WTC11 (cell line): ENCODE data around the gene CHRNB2. TPM values are rescaled to one million over a fixed set of nuclear protein-coding genes. Genes with fewer than 3 reads are reported as not detected.

ENCODE experiments used
- ATAC-seq: fragments of 200-7000 bp; cut with Tn5 transposase; 2 replicates; pipeline ENCODE4 v1.10.0; 2021; ENCODE audit warnings: mild to moderate bottlenecking, moderate library complexity
- CTCF ChIA-PET: fragments of 300-600 bp; sonication (Branson Sonifier 250); formaldehyde crosslinking; loops from one replicate; lab custom pipeline; 2021; ENCODE audit warnings: antibody characterized with exemption; lab: Charles Lee
- POLR2A ChIA-PET: fragments of 350-600 bp; sonication (Branson Sonifier 250); formaldehyde crosslinking; loops from one replicate; lab custom pipeline; 2021; ENCODE audit warnings: antibody characterized with exemption; lab: Charles Lee
- DNase-seq: peaks from one replicate; pipeline ENCODE4 v3.0.0; 2021; ENCODE audit warnings: low spot score
- H3K27ac Mint-ChIP-seq: 2 replicates; pipeline ENCODE4 v1.8.0; 2021; ENCODE audit warnings: mixed read lengths
- H3K27me3 Mint-ChIP-seq: 2 replicates; pipeline ENCODE4 v1.8.0; 2021; ENCODE audit warnings: low read depth, mild to moderate bottlenecking, moderate library complexity, mixed read lengths
- H3K36me3 Mint-ChIP-seq: 2 replicates; pipeline ENCODE4 v1.8.0; 2021; ENCODE audit warnings: mixed read lengths
- H3K4me1 Mint-ChIP-seq: 2 replicates; pipeline ENCODE4 v1.8.0; 2022; ENCODE audit warnings: mixed read lengths
- H3K4me3 Mint-ChIP-seq: 2 replicates; pipeline ENCODE4 v1.8.0; 2021; ENCODE audit warnings: mild to moderate bottlenecking, moderate library complexity, mixed read lengths
- H3K9me3 Mint-ChIP-seq: 2 replicates; pipeline ENCODE4 v1.8.0; 2021; ENCODE audit warnings: mixed read lengths
- CBFB ChIP-seq: sonication (generic); formaldehyde crosslinking; IDR thresholded peaks from 2 replicates; pipeline ENCODE4 v1.8.1; 2022; ENCODE audit warnings: mild to moderate bottlenecking, low read depth, missing genetic modification reagents
- CREB1 ChIP-seq: sonication (generic); formaldehyde crosslinking; IDR thresholded peaks from 2 replicates; pipeline ENCODE4 v1.8.0; 2023; ENCODE audit warnings: mild to moderate bottlenecking, missing genetic modification reagents
- ELF4 ChIP-seq: sonication (generic); formaldehyde crosslinking; IDR thresholded peaks from 2 replicates; pipeline ENCODE4 v1.8.1; 2022; ENCODE audit warnings: low read depth, mild to moderate bottlenecking, moderate library complexity, missing genetic modification reagents
- EMX1 ChIP-seq: fragments of 250-450 bp; sonication (Bioruptor Pico); IDR thresholded peaks from 2 replicates; pipeline ENCODE4 v1.8.0; 2021; ENCODE audit warnings: mild to moderate bottlenecking
- FOXP1 ChIP-seq: sonication (generic); formaldehyde crosslinking; IDR thresholded peaks from 2 replicates; pipeline ENCODE4 v1.8.0; 2022; ENCODE audit warnings: missing genetic modification reagents, mild to moderate bottlenecking, moderate library complexity, borderline replicate concordance
- NFE2L1 ChIP-seq: sonication (generic); formaldehyde crosslinking; IDR thresholded peaks from 2 replicates; pipeline ENCODE4 v1.8.1; 2023; ENCODE audit warnings: missing genetic modification reagents
- NR1H2 ChIP-seq: sonication (generic); formaldehyde crosslinking; IDR thresholded peaks from 2 replicates; pipeline ENCODE4 v1.9.0; 2021; ENCODE audit warnings: mild to moderate bottlenecking, moderate library complexity, missing genetic modification reagents
- RELA ChIP-seq: sonication (generic); formaldehyde crosslinking; IDR thresholded peaks from 2 replicates; pipeline ENCODE4 v1.8.1; 2022; ENCODE audit warnings: missing genetic modification reagents, mild to moderate bottlenecking, borderline replicate concordance
- SOX15 ChIP-seq: fragments of 250-450 bp; sonication (Bioruptor Pico); IDR thresholded peaks from 2 replicates; pipeline ENCODE4 v1.9.0; 2021; ENCODE audit warnings: mild to moderate bottlenecking
- TEAD4 ChIP-seq: sonication (generic); formaldehyde crosslinking; IDR thresholded peaks from 2 replicates; pipeline ENCODE4 v1.8.0; 2022; ENCODE audit warnings: mild to moderate bottlenecking, missing genetic modification reagents
- TP53 ChIP-seq: sonication (generic); formaldehyde crosslinking; IDR thresholded peaks from 2 replicates; pipeline ENCODE4 v1.8.1; 2023; ENCODE audit warnings: mild to moderate bottlenecking, missing genetic modification reagents
- ZNF121 ChIP-seq: sonication (generic); formaldehyde crosslinking; IDR thresholded peaks from 2 replicates; pipeline ENCODE4 v1.8.0; 2023; ENCODE audit warnings: missing genetic modification reagents
- ZNF138 ChIP-seq: sonication (generic); formaldehyde crosslinking; conservative IDR thresholded peaks from 2 replicates; pipeline ENCODE4 v1.8.1; 2022; ENCODE audit warnings: mild to moderate bottlenecking, moderate library complexity, missing genetic modification reagents
- ZNF219 ChIP-seq: sonication (generic); formaldehyde crosslinking; IDR thresholded peaks from 2 replicates; pipeline ENCODE4 v1.8.0; 2023; ENCODE audit warnings: missing genetic modification reagents, mild to moderate bottlenecking, borderline replicate concordance
- ZNF232 ChIP-seq: sonication (generic); formaldehyde crosslinking; IDR thresholded peaks from 2 replicates; pipeline ENCODE4 v1.8.0; 2022; ENCODE audit warnings: mild to moderate bottlenecking, missing genetic modification reagents
- ZNF263 ChIP-seq: sonication (generic); formaldehyde crosslinking; IDR thresholded peaks from 2 replicates; pipeline ENCODE4 v1.8.1; 2022; ENCODE audit warnings: low read depth, mild to moderate bottlenecking, moderate library complexity, missing genetic modification reagents
- ZNF396 ChIP-seq: fragments of 250-450 bp; sonication (Bioruptor Pico); IDR thresholded peaks from 2 replicates; pipeline ENCODE4 v1.8.0; 2021; ENCODE audit warnings: mild to moderate bottlenecking, moderate library complexity, borderline replicate concordance
- ZNF671 ChIP-seq: fragments of 250-450 bp; sonication (Bioruptor Pico); IDR thresholded peaks from 2 replicates; pipeline ENCODE4 v1.8.0; 2021; ENCODE audit warnings: mild to moderate bottlenecking
- total RNA-seq: library from RNA; stranded (reverse); gene quantifications from 3 replicates; pipeline ENCODE4 v1.2.3, GENCODE V29; 2021
- TF ChIP-seq, protein P1 (sequence below): sonication (generic); formaldehyde crosslinking; IDR thresholded peaks from 2 replicates; pipeline ENCODE4 v1.8.0; 2022; ENCODE audit warnings: mild to moderate bottlenecking, missing genetic modification reagents
- TF ChIP-seq, protein P2 (sequence below): sonication (generic); formaldehyde crosslinking; IDR thresholded peaks from 2 replicates; pipeline ENCODE4 v1.8.1; 2023; ENCODE audit warnings: mild to moderate bottlenecking, missing genetic modification reagents
- TF ChIP-seq, protein P3 (sequence below): fragments of 250-450 bp; sonication (Bioruptor Pico); IDR thresholded peaks from 2 replicates; pipeline ENCODE4 v1.9.0; 2021; ENCODE audit warnings: mild to moderate bottlenecking
- TF ChIP-seq, protein P4 (sequence below): sonication (generic); formaldehyde crosslinking; IDR thresholded peaks from 2 replicates; pipeline ENCODE4 v1.8.1; 2022; ENCODE audit warnings: missing genetic modification reagents, borderline replicate concordance
- TF ChIP-seq, protein P5 (sequence below): sonication (generic); formaldehyde crosslinking; IDR thresholded peaks from 2 replicates; pipeline ENCODE4 v1.8.1; 2022; ENCODE audit warnings: low read depth, mild to moderate bottlenecking, moderate library complexity, missing genetic modification reagents, borderline replicate concordance
- TF ChIP-seq, protein P6 (sequence below): sonication (generic); formaldehyde crosslinking; conservative IDR thresholded peaks from 2 replicates; pipeline ENCODE4 v1.8.1; 2023; ENCODE audit warnings: mild to moderate bottlenecking, low read depth, missing genetic modification reagents, moderate library complexity

Gene CHRNB2
- total RNA-seq, 1 experiment from 2014 or later: 1.7 TPM

DNA sequence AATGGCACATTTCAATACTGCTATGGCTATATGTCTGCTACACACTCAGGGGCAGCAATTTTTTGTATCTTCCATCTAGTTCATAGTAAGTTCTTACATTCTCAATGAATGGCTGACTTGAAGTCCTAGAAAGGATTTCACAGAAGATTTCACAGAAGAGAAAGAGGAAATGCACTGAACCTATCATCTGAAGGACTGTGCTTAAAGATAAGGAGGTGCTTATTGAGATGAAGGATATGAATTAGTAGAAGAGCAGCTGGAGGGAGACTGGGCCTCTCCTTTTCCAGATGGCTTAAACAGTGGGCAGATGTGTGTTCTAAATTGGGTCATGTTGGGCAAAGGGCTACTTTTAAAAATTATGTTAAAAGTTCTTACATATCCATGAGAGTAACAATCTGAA lies 25.8 kb downstream of the CHRNB2 start:
- CTCF ChIA-PET: interaction anchor here (1.1 to 1.9 kb wide), 2 partner anchors 47 to 350 kb away, joined by 3 to 6 read pairs; no protein-coding TSS in a partner anchor
- Mint-ChIP-seq H3K9me3 (no peaks in the 10 kb centered on the region), H3K36me3 (peaks cover 82% of the 10 kb centered on the region)

DNA sequence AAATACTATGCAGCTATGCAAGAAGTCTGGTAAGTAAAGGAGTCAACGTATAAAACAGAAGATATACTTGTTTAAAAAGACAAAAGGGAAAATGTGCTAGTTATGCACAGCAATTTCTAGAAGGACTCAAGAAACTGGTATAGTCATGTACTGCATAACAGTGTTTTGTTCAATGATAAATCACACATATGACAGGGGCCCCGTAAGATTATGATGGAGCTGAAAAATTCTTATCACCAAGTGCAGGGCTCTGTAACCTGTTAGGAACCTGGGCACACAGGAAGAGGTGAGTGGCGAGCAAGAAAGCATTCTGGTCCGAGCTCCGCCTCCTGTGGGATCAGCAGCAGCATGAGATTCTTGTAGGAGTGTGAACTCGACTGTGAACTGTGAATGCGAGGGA lies 27.2 kb downstream of the CHRNB2 start:
- Mint-ChIP-seq H3K4me3 (no peak overlapping the region), H3K9me3 (no peaks in the 10 kb centered on the region), H3K27me3 (no peaks in the 10 kb centered on the region), H3K4me1 (no peaks in the 10 kb centered on the region), H3K36me3 (peaks cover 74% of the 10 kb centered on the region), H3K27ac (no peak overlapping the region)
- DNase-seq (no peak), ATAC-seq (no peak)
- POLR2A ChIA-PET: no interaction called here
- CTCF ChIA-PET: interaction anchor here (1.6 kb wide), 1 partner anchor 35 kb away, joined by 4 read pairs; no protein-coding TSS in a partner anchor
- TF ChIP-seq, protein P1, sequence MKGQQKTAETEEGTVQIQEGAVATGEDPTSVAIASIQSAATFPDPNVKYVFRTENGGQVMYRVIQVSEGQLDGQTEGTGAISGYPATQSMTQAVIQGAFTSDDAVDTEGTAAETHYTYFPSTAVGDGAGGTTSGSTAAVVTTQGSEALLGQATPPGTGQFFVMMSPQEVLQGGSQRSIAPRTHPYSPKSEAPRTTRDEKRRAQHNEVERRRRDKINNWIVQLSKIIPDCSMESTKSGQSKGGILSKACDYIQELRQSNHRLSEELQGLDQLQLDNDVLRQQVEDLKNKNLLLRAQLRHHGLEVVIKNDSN (CRISPR knock-in tag): no peak
- no peak for TF ChIP-seq TEAD4 (CRISPR knock-in tag)
- TF ChIP-seq CREB1 (CRISPR knock-in tag): no peak
- TF ChIP-seq NR1H2 (CRISPR knock-in tag): no peak
- TF ChIP-seq ZNF219: no peak
- TF ChIP-seq, protein P2, sequence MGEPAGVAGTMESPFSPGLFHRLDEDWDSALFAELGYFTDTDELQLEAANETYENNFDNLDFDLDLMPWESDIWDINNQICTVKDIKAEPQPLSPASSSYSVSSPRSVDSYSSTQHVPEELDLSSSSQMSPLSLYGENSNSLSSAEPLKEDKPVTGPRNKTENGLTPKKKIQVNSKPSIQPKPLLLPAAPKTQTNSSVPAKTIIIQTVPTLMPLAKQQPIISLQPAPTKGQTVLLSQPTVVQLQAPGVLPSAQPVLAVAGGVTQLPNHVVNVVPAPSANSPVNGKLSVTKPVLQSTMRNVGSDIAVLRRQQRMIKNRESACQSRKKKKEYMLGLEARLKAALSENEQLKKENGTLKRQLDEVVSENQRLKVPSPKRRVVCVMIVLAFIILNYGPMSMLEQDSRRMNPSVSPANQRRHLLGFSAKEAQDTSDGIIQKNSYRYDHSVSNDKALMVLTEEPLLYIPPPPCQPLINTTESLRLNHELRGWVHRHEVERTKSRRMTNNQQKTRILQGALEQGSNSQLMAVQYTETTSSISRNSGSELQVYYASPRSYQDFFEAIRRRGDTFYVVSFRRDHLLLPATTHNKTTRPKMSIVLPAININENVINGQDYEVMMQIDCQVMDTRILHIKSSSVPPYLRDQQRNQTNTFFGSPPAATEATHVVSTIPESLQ (CRISPR knock-in tag): no peak
- no peak for TF ChIP-seq ZNF232 (CRISPR knock-in tag)
- no peak for TF ChIP-seq TP53 (CRISPR knock-in tag)
- TF ChIP-seq, protein P3, sequence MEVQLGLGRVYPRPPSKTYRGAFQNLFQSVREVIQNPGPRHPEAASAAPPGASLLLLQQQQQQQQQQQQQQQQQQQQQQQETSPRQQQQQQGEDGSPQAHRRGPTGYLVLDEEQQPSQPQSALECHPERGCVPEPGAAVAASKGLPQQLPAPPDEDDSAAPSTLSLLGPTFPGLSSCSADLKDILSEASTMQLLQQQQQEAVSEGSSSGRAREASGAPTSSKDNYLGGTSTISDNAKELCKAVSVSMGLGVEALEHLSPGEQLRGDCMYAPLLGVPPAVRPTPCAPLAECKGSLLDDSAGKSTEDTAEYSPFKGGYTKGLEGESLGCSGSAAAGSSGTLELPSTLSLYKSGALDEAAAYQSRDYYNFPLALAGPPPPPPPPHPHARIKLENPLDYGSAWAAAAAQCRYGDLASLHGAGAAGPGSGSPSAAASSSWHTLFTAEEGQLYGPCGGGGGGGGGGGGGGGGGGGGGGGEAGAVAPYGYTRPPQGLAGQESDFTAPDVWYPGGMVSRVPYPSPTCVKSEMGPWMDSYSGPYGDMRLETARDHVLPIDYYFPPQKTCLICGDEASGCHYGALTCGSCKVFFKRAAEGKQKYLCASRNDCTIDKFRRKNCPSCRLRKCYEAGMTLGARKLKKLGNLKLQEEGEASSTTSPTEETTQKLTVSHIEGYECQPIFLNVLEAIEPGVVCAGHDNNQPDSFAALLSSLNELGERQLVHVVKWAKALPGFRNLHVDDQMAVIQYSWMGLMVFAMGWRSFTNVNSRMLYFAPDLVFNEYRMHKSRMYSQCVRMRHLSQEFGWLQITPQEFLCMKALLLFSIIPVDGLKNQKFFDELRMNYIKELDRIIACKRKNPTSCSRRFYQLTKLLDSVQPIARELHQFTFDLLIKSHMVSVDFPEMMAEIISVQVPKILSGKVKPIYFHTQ: no peak
- TF ChIP-seq FOXP1: no peak
- no peak for TF ChIP-seq RELA (CRISPR knock-in tag)
- no peak for TF ChIP-seq NFE2L1 (CRISPR knock-in tag)

More for the DNA sequence above, 25.8 kb downstream of the CHRNB2 start:
- ATAC-seq (no peak), DNase-seq (no peak)
- H3K27me3 Mint-ChIP-seq: no peaks in the 10 kb centered on the region
- TF ChIP-seq, protein P2 (CRISPR knock-in tag): no peak
- TF ChIP-seq, protein P4, sequence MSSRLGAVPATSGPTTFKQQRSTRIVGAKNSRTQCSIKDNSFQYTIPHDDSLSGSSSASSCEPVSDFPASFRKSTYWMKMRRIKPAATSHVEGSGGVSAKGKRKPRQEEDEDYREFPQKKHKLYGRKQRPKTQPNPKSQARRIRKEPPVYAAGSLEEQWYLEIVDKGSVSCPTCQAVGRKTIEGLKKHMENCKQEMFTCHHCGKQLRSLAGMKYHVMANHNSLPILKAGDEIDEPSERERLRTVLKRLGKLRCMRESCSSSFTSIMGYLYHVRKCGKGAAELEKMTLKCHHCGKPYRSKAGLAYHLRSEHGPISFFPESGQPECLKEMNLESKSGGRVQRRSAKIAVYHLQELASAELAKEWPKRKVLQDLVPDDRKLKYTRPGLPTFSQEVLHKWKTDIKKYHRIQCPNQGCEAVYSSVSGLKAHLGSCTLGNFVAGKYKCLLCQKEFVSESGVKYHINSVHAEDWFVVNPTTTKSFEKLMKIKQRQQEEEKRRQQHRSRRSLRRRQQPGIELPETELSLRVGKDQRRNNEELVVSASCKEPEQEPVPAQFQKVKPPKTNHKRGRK: no peak
- TF ChIP-seq ZNF263: no peak
- TF ChIP-seq, protein P5, sequence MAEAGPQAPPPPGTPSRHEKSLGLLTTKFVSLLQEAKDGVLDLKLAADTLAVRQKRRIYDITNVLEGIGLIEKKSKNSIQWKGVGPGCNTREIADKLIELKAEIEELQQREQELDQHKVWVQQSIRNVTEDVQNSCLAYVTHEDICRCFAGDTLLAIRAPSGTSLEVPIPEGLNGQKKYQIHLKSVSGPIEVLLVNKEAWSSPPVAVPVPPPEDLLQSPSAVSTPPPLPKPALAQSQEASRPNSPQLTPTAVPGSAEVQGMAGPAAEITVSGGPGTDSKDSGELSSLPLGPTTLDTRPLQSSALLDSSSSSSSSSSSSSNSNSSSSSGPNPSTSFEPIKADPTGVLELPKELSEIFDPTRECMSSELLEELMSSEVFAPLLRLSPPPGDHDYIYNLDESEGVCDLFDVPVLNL: no peak
- TF ChIP-seq ELF4 (CRISPR knock-in tag): no peak
- no peak for TF ChIP-seq ZNF396 (CRISPR knock-in tag)
- TF ChIP-seq ZNF671: no peak
- no peak for TF ChIP-seq ZNF138
- no peak for TF ChIP-seq EMX1
- TF ChIP-seq SOX15 (CRISPR knock-in tag): no peak
- TF ChIP-seq ZNF121 (CRISPR knock-in tag): no peak
- TF ChIP-seq CBFB (CRISPR knock-in tag): no peak
- TF ChIP-seq FOXP1: no peak
- TF ChIP-seq, protein P6, sequence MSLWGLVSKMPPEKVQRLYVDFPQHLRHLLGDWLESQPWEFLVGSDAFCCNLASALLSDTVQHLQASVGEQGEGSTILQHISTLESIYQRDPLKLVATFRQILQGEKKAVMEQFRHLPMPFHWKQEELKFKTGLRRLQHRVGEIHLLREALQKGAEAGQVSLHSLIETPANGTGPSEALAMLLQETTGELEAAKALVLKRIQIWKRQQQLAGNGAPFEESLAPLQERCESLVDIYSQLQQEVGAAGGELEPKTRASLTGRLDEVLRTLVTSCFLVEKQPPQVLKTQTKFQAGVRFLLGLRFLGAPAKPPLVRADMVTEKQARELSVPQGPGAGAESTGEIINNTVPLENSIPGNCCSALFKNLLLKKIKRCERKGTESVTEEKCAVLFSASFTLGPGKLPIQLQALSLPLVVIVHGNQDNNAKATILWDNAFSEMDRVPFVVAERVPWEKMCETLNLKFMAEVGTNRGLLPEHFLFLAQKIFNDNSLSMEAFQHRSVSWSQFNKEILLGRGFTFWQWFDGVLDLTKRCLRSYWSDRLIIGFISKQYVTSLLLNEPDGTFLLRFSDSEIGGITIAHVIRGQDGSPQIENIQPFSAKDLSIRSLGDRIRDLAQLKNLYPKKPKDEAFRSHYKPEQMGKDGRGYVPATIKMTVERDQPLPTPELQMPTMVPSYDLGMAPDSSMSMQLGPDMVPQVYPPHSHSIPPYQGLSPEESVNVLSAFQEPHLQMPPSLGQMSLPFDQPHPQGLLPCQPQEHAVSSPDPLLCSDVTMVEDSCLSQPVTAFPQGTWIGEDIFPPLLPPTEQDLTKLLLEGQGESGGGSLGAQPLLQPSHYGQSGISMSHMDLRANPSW (CRISPR knock-in tag): no peak
- POLR2A ChIA-PET: no interaction called here
- H3K4me3 Mint-ChIP-seq: no peak overlapping the region
- no peaks in the 10 kb centered on the region for H3K4me1 Mint-ChIP-seq
- no peak overlapping the region for H3K27ac Mint-ChIP-seq
